ENCODE results near the gene ARL14.
A peak's percentile ranks its signal among the peaks of the same experiment; 100 is the strongest.
"Not testable (repeated sequence)": the region's sequence is repeated elsewhere in the genome, so short reads cannot be mapped to it uniquely, and the experiment has no call there.

ARL14 gene

GRCh38 chr3:160677459-160677881, 510 bp downstream of the ARL14 start:
- no peak for DNase-seq (ENCODE audit: low spot score)

- DNase-seq (ENCODE audit: low spot score), result no peak
These were observed 1.4 kb downstream of the ARL14 start for GRCh38 chr3:160678292-160678842.

GRCh38 chr3:160684368-160684740, 7.4 kb downstream of the ARL14 start:
- no peak for DNase-seq (ENCODE audit: low spot score)

GRCh38 chr3:160685144-160685766, 8.3 kb downstream of the ARL14 start:
- DNase-seq (ENCODE audit: low spot score), result no peak

- no peak for DNase-seq (ENCODE audit: low spot score)
These were observed 10.1 kb downstream of the ARL14 start for GRCh38 chr3:160686955-160687535.

- no peak for DNase-seq (ENCODE audit: low spot score)
These were observed 14.2 kb downstream of the ARL14 start for GRCh38 chr3:160691151-160691550.

- no peak for DNase-seq (ENCODE audit: low spot score)
These were observed 15.0 kb downstream of the ARL14 start for GRCh38 chr3:160691962-160692361.

GRCh38 chr3:160693191-160693590, 16.2 kb downstream of the ARL14 start:
- no peak for DNase-seq (ENCODE audit: low spot score)

DNA sequence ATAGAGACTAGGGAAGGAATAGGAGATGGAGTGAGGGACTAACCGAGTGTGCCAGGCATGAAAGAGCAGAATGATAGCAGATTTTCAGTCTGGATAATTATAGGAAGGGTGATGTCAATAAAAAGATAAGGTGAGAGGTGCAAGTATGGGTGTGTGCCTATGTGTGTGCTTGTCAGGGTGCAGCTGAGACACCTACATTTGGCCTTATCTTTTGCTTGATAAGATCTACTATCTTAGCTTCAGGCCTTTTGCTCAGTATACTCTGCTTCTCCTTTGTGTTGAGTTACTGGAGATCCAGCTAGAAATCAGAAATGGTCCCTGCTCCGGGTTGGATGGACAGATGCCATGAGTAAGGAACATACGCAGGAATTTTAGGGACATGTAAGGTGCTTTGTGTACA, 17.4 kb downstream of the ARL14 start:
- DNase-seq (ENCODE audit: low spot score), result no peak

- DNase-seq (ENCODE audit: low spot score), result no peak
These were observed 18.0 kb downstream of the ARL14 start for GRCh38 chr3:160695003-160695402.

DNA sequence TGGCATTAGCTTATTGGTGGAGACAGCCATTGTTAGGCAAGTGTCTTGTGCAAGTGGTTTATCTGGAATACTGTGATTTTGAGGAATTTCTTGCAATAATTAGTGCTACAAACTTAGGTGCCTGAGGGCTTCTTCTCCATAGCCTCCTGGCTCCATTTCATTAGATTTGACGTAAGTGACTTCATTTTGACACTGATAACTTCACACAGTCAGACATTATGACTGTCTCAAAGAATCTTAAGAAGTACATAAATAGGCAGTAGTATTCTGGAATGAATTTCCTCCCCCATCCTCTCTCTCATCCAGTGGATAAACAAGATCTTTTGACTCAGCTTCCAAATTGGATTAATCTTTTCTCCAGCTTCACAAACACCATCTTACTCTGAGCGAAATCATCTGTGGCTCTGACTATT, 19.0 kb downstream of the ARL14 start:
- DNase-seq (ENCODE audit: low spot score), result no peak

DNA sequence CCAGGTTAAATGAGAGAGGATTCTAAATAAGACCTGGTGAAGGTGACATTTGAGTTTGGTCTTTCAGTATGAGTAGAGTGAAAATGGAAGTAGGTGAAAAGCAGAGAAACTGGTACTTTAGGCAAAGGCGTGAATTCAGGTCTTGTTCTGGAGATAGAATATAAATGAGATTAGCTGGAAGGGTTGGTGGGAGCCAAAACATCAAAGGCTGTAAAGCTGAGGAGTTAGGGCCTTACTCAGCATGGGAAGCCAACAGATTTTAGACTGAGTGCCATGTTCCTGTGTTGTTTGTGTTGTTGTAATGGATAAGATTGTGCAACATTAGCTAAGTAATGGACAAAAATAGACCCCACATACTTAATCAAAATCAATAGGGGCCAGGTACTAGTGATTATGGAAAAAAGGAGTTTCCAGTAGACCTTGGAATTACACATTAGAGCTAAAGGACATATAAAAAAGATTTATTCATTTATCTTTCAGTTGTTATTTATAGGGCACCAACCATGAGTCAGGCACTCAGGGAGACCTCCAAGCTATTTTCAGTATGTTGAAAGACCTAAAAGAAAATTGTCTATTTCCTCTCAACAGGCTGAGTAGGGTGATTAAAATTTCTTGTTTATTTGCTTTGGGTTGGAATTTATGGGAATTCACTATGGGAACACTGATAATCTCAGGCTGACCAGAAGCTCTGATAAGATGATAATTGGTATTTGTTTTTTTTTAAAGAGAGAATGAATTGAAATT, 20.8 kb downstream of the ARL14 start:
- no peak for DNase-seq (ENCODE audit: low spot score)

DNA sequence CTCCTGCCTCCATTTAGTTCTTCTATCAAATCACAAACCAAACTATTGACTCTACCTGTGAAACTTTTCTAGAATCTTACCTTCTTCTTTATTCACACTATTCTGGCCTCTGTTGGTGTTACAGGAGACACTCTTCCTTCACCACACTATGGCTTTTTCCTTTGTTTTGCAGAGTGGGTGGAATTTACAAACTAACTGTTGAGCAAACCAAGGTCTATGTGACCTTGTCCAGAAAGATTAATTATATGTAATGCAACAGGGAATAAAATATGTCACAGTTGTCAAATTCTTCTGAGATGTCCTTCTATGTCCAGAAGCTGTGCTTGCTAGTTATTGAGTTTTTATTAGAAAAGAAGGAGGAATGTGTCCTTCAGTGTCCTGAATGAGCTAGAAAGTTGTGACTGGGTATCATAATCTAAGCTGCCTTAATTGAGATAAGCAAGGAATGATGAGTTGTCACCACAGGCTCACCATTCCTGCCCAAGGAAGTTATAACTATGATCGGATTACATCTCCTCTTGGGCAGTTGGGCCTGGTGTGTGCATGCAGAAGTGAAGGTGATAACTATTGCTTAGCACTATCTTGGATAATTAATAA, 21.7 kb downstream of the ARL14 start:
- no peak for DNase-seq (ENCODE audit: low spot score)

- DNase-seq (ENCODE audit: low spot score), result no peak
These were observed 24.5 kb downstream of the ARL14 start for GRCh38 chr3:160701490-160701889.

DNA sequence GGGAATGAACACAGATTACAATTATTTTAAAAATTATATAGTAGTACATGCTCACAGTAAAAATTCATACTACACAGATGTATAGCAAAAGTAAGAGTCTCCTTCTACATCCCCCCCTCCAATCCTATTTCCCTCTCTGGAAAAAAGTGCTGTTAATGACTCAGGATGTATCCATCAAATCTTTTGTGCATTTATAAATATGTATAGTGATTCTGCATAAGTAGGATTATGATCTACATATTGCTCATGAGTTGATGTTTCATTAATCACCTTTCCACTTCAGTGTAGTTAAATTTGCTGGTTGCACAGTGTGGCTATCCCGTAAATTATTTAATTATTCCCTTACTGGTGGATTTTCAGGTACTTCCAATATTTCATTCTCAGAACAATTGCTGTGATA, 25.3 kb downstream of the ARL14 start:
- no peak for DNase-seq (ENCODE audit: low spot score)

DNA sequence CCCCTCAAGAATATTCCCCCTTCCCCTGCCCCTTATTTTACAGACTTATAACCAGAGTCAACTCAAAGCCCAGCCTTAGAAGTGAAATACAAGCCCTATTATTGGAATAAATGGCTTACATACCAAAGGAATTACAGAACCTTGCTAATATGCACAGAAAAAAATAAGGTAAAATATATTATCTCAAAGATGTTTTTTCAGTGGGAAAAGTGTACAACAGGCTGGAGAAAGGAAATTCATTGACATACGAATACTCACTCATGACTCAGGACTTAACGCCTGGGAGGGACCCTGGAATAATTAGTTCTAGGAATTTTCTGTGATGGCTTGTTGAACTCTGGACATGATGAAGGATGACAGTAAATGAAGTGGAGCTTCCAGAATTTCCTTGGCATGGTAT, 27.0 kb downstream of the ARL14 start:
- no peak for DNase-seq (ENCODE audit: low spot score)

- peak; percentile 54 for DNase-seq (ENCODE audit: low spot score)
These were observed 30.3 kb downstream of the ARL14 start for GRCh38 chr3:160707187-160707794.

DNA sequence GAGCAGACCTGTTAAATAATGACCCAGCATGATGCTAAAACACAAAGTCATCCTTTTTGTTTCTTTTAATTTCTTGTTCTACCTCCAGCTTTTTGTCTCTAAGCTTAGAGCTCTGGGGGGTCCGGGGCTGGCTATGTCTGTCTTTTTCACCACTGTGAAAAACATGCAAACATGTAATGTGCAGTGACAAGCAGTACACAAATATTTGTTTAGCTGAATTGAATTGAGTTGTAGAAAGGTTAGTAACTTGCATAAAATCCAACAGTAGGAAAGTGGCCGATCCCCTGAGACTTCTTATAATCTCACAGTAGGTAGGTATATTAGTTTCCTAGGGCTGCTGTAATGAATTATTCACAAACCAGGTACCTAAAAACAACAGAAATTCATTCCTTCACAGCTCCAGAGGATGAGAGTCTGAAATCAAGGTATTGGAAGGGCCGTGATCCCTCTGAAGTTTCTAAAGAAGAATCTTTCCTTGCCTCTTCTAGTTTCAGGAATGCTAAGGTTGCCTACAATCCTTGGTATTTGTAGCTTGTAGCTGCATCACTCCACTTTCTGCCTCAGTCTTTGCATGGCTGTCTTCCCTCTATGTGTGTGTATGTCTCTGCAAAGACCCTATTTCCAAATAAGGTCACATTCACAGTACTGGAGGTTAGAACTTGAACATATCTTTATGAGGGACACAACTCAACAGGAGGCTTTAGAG, 32.7 kb downstream of the ARL14 start:
- DNase-seq (ENCODE audit: low spot score), result no peak

- DNase-seq (ENCODE audit: low spot score), result not testable (repeated sequence)
These were observed 36.2 kb downstream of the ARL14 start for GRCh38 chr3:160713144-160713543.

GRCh38 chr3:160719710-160720109, 42.8 kb downstream of the ARL14 start:
- no peak for DNase-seq (ENCODE audit: low spot score)

GRCh38 chr3:160720123-160720746, 43.3 kb downstream of the ARL14 start:
- no peak for DNase-seq (ENCODE audit: low spot score)

Data from putamen (tissue), 1 donor.